KOPT-K1 (cell line): ENCODE results near the gene PTPRT.

ENCODE experiments used
- H3K27ac ChIP-seq: fragments of 200-600 bp; sonication (generic); 2 replicates; pipeline ENCODE4 v1.5.1; 2016; ENCODE audit warnings: antibody characterized with exemption, mild to moderate bottlenecking, low read depth, low read length; ENCODE audit not compliant: poor library complexity, severe bottlenecking
- H3K36me3 ChIP-seq: fragments of 200-600 bp; sonication (generic); 2 replicates; pipeline ENCODE4 v1.5.1; 2017; ENCODE audit warnings: antibody characterized with exemption, mild to moderate bottlenecking, low read length, moderate library complexity; ENCODE audit not compliant: insufficient read depth
- H3K9me3 ChIP-seq: fragments of 200-600 bp; sonication (generic); 2 replicates; pipeline ENCODE4 v1.5.1; 2017; ENCODE audit warnings: antibody characterized with exemption, low read length, mild to moderate bottlenecking; ENCODE audit not compliant: insufficient read depth, poor library complexity, severe bottlenecking

PTPRT gene

DNA sequence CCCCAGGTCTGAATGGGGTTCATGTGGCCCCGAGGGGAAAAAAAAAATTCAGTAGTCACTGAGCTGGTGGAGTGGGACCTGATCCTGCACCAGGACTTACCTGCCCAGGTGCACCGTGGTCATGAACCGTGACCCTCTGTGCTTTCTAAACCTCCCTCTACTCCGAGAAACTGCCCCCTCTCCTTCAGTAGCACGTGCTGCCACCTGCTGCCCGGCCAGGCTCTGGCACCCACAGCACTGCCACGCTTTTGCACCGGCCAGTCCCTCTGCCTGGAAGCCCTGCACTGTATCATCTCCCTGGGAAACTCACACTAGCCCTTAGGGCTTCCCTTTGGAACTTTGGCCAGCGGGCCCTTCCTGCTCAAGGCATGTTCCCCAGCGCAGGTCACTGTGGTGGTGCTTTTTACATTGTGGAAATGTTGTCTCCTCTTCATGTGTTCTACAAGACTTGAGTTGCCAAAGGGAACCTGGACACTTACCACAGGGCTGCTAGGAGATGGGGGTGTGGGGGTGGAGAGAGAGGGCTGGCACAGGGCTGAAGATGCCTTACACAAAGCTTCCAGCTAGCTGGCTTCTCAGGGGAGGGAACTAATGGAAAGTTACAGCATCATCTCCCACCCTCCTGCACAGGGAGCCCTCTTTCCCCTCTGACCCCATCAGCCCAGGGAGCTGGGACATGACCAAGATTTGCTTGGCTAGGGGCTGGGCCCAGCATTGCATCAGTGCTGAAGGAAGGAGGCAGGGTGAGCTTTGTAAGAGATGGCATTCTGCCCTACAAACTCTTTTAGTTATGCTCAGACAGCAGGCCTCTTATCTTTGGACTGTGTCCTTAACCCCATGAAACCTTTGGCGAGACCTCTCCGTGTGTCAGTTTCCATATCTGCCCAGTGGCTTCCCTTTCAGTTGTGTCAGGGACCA is 2.5 kb upstream of the PTPRT start:
- Histone ChIP-seq H3K9me3 (no peaks in the 10 kb centered on the region), H3K36me3 (no peaks in the 10 kb centered on the region), H3K27ac (no peak overlapping the region)

DNA sequence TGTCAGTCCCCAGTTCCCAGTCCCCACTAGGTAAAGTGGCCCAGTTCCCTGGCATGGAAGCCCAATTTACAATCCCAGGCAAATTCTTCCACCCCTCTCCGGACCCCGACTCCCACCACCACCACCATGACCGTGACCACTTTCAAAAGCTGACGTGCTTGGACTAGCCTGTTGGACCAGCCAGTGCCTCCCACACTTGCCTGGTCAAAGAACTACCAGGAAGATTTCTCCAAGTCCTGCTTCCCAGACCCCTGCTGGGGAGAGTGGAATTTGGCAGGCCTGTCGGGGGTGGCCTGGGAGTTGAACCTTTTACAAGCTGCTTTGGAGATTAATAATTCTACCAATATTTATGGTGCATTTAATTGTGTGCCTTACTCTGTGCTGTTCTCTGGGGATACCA is 1.4 kb upstream of the PTPRT start:
- no peaks in the 10 kb centered on the region for H3K36me3 ChIP-seq
- H3K9me3 ChIP-seq: no peaks in the 10 kb centered on the region
- H3K27ac ChIP-seq: no peak overlapping the region

GRCh38 chr20:43190332-43190953 is 737 bp upstream of the PTPRT start:
- no peaks in the 10 kb centered on the region for H3K9me3 ChIP-seq
- H3K36me3 ChIP-seq: no peaks in the 10 kb centered on the region
- H3K27ac ChIP-seq: no peak overlapping the region

DNA sequence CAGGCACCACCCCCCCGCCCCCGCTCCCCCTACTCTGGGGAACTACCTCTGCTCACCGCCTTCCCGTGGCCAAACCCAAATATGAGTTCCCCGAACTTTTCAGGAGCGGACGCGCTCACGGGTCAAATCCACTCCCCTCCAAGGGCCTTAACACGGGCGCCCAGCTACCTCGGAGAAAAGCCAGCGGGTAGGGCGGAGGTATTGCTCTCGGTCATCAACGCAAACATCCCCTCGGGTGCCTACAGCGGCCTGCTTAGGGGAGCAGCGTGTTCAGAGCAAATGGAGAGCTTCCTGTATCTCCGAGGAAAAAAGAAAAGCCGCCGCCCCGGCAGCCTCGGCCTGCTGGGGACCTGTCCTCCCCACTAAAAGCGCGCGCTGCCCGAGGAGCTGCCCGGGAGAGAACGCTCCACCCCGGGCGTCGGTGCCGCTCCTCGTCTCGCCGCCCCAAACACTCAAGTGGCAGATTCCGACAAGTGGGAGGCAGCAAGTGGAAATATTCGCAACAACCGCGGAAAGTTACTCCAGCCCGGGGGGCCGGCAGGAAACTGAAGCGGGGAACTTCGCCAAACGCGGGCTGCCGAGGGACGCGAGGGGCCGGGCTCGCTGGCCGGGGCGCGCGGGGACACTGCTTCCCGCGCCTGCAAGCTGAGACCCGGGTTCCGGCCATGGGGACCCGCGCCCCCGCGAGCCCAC is 699 bp downstream of the PTPRT start:
- Histone ChIP-seq H3K36me3 (no peaks in the 10 kb centered on the region), H3K27ac (no peak overlapping the region), H3K9me3 (no peaks in the 10 kb centered on the region)

DNA sequence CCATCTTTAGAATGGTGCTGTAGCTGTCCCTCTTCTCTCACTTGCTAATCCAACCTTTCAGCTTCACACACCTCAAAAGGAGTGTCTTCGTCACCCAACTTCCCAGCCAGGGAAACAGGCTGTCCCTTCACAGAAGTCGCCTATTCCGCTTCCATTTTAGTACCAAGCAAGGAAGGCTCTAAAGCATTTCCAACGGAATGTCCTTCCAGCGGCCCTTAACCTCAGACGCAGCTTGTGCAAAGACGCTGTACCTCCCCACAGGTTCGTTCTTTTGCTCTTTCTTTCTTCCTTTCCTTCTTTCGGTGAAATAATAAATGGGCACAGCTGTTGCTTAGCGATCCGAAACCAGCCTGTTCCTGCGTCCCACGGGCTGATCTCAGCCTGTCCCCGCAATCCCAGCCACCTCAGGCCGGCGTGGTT is 1.5 kb downstream of the PTPRT start:
- Histone ChIP-seq H3K27ac (no peak overlapping the region), H3K9me3 (no peaks in the 10 kb centered on the region), H3K36me3 (no peaks in the 10 kb centered on the region)

DNA sequence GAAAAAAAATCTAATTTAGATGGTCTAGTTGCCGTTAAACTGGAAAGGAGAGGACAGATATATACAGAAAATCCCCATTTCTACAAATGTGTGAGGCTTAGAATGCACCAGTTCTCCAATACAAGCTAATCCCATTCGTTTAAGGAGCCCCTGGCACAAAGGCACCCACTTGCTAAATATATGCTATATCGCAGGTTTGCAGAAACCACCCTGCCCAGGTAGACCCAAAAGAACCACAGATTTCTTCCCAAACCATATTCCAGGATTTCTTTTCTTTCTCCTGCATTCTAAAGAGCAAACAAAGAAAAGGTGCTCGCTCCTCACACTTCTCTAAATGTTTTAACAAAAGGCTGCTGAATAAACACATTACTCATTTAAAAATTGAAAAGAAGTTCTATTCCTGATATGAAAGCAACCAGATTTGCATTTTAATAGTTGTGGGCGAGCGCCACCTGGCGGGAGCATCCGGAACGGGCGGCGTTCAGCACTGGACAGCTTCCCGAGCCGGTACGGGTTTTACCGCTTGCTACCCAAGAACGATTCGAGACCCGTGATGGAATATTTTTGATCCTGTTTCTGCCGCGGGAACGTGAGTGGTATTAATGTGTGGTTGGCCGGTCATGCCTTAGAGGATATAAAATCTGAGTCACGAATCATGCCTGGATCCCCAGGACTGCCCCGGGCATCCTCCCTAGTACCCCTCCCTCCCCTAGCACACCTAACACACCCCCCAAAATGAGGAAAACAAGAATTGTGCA is 2.1 kb downstream of the PTPRT start:
- Histone ChIP-seq H3K27ac (no peak overlapping the region), H3K9me3 (no peaks in the 10 kb centered on the region), H3K36me3 (no peaks in the 10 kb centered on the region)

DNA sequence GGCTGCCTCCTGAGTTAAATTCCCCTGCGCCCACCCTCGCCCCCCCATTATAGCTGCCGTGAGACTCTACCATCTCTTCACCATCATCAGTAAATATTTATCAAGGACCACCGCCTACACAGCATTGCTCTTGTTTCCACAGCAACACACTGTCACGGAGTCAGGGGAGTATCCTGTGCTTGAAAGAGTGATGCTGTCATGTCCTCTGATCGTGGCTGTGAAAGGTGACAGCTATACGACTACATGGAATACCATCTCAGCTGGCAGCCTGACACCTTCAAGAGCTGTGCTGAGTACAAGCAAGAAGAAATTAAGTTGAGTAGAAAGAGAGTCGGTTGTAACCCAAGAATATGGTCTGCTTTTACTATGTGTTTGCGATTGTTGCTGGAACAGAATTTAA is 3.4 kb downstream of the PTPRT start:
- no peaks in the 10 kb centered on the region for H3K9me3 ChIP-seq
- H3K27ac ChIP-seq: no peak overlapping the region
- H3K36me3 ChIP-seq: no peaks in the 10 kb centered on the region

- Histone ChIP-seq H3K36me3 (no peaks in the 10 kb centered on the region), H3K27ac (no peak overlapping the region), H3K9me3 (no peaks in the 10 kb centered on the region)
These were observed 3.8 kb downstream of the PTPRT start for GRCh38 chr20:43185901-43186300.

DNA sequence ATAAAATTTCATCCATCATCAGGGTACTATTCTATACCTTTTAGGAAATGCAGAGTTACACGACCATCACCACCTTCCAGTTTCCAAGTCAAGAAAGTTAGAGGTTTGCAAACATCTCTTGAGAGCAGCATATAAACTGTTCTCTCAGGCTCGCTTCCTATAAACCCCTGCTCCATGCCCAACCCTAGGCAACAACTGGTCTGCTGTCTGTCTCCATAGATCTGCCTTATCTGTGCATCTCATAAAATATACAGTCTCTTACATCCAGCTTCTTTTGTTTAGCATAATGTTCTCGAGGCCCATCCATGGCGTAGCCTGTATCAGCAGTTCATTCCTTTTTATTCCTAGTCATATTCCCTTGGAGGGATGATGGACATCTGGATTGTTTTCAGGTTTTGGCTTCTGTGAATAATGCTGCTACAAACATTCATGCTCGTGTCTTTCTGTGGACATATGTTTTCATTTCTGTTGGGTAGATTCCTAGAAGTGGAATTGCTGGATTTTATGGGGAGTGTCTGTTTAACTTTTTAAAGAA is 6.1 kb downstream of the PTPRT start:
- H3K27ac ChIP-seq: no peak overlapping the region
- H3K9me3 ChIP-seq: no peaks in the 10 kb centered on the region
- no peaks in the 10 kb centered on the region for H3K36me3 ChIP-seq

GRCh38 chr20:43178080-43178479 is 11.6 kb downstream of the PTPRT start:
- H3K27ac ChIP-seq: no peak overlapping the region
- H3K36me3 ChIP-seq: no peaks in the 10 kb centered on the region
- peaks cover 12% of the 10 kb centered on the region for H3K9me3 ChIP-seq

DNA sequence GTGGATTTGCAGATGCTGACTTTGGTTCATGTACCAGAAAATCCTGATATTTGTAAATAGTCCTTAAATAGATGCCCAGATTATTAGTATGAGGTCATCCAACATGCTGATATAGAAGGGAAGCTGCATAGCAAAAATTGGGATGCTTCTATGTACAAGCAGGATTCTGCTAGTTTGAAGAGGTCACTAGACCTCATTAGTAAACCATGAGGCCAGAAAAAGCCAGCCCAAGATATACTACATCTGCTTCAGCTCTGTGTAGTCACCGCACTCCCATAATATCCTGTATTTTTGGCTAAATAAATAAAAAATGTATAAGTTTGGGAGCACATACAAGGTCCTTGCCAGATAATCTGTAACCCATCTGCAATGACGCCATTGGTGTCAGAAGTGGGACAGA is 13.0 kb downstream of the PTPRT start:
- Histone ChIP-seq H3K9me3 (peaks cover 12% of the 10 kb centered on the region), H3K36me3 (no peaks in the 10 kb centered on the region), H3K27ac (no peak overlapping the region)

DNA sequence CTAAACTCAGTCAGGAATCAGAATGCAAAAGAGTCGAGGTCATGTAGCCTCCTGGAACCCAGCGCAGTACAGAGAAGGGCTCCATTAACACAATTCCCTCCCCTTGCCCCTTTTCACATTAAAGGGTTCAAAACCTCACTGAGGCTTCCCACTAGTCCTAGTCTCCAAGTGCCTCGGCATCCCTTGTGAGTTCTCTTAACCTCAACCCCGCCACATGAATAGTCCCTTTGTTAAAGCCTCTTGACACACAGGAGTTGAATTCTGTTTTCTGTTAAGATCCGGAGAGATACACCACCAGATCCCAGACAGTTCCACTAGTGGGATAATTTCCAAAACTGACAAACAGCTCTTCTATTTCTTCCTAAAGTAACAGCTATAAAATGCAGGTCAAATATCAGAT is 17.8 kb downstream of the PTPRT start:
- Histone ChIP-seq H3K36me3 (no peaks in the 10 kb centered on the region), H3K9me3 (peaks cover 6% of the 10 kb centered on the region), H3K27ac (no peak overlapping the region)

DNA sequence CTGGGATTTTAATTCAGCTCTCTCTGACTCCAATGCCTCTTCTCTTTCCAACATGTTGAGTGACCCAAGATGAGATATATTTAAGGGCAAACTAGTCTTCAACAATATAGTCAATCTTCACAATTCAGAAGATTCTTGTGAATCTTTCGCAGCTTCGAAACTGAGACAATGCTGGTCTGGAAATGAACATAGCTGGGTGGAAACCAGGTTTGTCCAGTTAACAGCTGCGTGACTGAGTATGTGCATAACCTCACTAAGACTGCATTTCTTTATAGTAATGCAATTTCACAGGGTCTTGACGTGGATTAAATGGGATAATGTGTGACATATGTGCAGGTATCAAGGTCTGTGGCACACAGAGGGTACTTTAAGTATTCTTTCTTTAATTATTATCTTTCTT is 18.9 kb downstream of the PTPRT start:
- Histone ChIP-seq H3K27ac (no peak overlapping the region), H3K36me3 (no peaks in the 10 kb centered on the region), H3K9me3 (no peaks in the 10 kb centered on the region)

GRCh38 chr20:43167615-43168014 is 22.1 kb downstream of the PTPRT start:
- H3K9me3 ChIP-seq: no peaks in the 10 kb centered on the region
- H3K27ac ChIP-seq: no peak overlapping the region
- no peaks in the 10 kb centered on the region for H3K36me3 ChIP-seq

GRCh38 chr20:43167021-43167420 is 22.7 kb downstream of the PTPRT start:
- no peaks in the 10 kb centered on the region for H3K9me3 ChIP-seq
- H3K27ac ChIP-seq: no peak overlapping the region
- H3K36me3 ChIP-seq: no peaks in the 10 kb centered on the region
